ENCODE measurements around the gene MCF2L. TPM values are rescaled to one million over a fixed set of nuclear protein-coding genes. Genes with fewer than 3 reads are reported as not detected.

The MCF2L gene
- polyA plus RNA-seq, 2 of the 4 experiments (the other 2 are of a cell fraction) = 0.36 to 0.92 TPM

GRCh38 chr13:112974125-112974524, 5.1 kb downstream of the MCF2L start:
- Histone ChIP-seq H3K4me1 (no peaks in the 10 kb centered on the region), H3K27ac (no peak overlapping the region), H3K9me3 (no peaks in the 10 kb centered on the region), H3K4me2 (no peak overlapping the region), H3K4me3 (no peak overlapping the region)
- POLR2A ChIA-PET = no interaction called here
- FAIRE-seq (no peak), DNase-seq (ENCODE audit: low read depth in 1 of 2, low spot score in 1 of 2) (no peak), ATAC-seq (no peak)
- CTCF ChIA-PET = no interaction called here
- 8% methylated on average over 3 of the region's 8 CpGs for WGBS (ENCODE audit: missing lambda C conversion rate)
- TF ChIP-seq, protein P1, sequence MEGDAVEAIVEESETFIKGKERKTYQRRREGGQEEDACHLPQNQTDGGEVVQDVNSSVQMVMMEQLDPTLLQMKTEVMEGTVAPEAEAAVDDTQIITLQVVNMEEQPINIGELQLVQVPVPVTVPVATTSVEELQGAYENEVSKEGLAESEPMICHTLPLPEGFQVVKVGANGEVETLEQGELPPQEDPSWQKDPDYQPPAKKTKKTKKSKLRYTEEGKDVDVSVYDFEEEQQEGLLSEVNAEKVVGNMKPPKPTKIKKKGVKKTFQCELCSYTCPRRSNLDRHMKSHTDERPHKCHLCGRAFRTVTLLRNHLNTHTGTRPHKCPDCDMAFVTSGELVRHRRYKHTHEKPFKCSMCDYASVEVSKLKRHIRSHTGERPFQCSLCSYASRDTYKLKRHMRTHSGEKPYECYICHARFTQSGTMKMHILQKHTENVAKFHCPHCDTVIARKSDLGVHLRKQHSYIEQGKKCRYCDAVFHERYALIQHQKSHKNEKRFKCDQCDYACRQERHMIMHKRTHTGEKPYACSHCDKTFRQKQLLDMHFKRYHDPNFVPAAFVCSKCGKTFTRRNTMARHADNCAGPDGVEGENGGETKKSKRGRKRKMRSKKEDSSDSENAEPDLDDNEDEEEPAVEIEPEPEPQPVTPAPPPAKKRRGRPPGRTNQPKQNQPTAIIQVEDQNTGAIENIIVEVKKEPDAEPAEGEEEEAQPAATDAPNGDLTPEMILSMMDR (IDR thresholded peaks at IDR 0.05) = no peak
- TF ChIP-seq CBX8 (IDR thresholded peaks at IDR 0.05) (no peak), HEYL (CRISPR knock-in tag; IDR thresholded peaks at IDR 0.05) (no peak), E2F6 (IDR thresholded peaks at IDR 0.05; ENCODE audit: borderline replicate concordance, low read depth) (no peak), ZFP36 (IDR thresholded peaks at IDR 0.05; ENCODE audit: borderline replicate concordance, partially characterized antibody) (no peak), KDM1A (IDR thresholded peaks at IDR 0.05; ENCODE audit: low read depth) (no peak)

DNA sequence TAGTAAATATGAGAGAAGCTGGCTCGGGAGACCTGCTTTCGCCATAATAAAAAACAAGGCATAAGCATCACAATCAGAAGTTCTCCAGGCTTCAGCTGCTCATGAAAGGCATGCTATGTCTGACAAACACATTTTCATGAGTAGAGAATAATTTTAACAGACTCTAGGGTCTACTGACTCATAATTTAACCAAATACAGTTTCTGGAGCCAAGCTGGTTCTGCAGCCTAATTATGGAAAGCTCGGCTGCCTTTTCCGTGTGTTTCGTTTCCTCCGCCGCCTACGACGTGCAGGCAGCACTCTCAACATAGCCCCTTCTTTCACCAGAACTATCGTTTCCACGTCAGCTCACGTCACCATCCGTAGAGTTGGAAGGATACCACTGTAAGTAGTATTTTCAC, 5.7 kb downstream of the MCF2L start:
- Histone ChIP-seq H3K9me3 (no peaks in the 10 kb centered on the region), H3K4me2 (no peak overlapping the region), H3K27ac (no peak overlapping the region), H3K4me1 (no peaks in the 10 kb centered on the region), H3K4me3 (no peak overlapping the region)
- no peak for TF ChIP-seq MAZ (IDR thresholded peaks at IDR 0.05; ENCODE audit: borderline replicate concordance, low read depth, low read length)
- no peak for TF ChIP-seq FOSB (CRISPR knock-in tag; IDR thresholded peaks at IDR 0.05)
- TF ChIP-seq RCOR1 (IDR thresholded peaks at IDR 0.05; ENCODE audit: low read depth, low read length) = no peak
- TF ChIP-seq KDM1A (IDR thresholded peaks at IDR 0.05; ENCODE audit: low read depth) = no peak
- no peak for TF ChIP-seq FOXS1 (CRISPR knock-in tag; IDR thresholded peaks at IDR 0.05)
- no peak for TF ChIP-seq HOXB13 (CRISPR knock-in tag; IDR thresholded peaks at IDR 0.05; ENCODE audit: low read depth)
- no peak for TF ChIP-seq EHF (CRISPR knock-in tag; IDR thresholded peaks at IDR 0.05)
- no peak for TF ChIP-seq JUN (IDR thresholded peaks at IDR 0.05)
- POLR2A ChIA-PET = no interaction called here
- CTCF ChIA-PET = no interaction called here
- 59% methylated on average over 13 of the region's 13 CpGs for WGBS (ENCODE audit: missing lambda C conversion rate)
- DNase-seq (ENCODE audit: low read depth in 1 of 2, low spot score in 1 of 2) = no peak
- FAIRE-seq = no peak
- no peak for ATAC-seq

- Histone ChIP-seq H3K4me3 (no peak overlapping the region), H3K4me1 (no peaks in the 10 kb centered on the region), H3K9me3 (no peaks in the 10 kb centered on the region), H3K4me2 (no peak overlapping the region), H3K27ac (no peak overlapping the region)
- TF ChIP-seq FOXS1 (CRISPR knock-in tag; IDR thresholded peaks at IDR 0.05) (no peak), CBX2 (IDR thresholded peaks at IDR 0.05; ENCODE audit: borderline replicate concordance, low read depth) (no peak), CHD2 (IDR thresholded peaks at IDR 0.05; ENCODE audit: low read length, partially characterized antibody) (no peak), RAD21 (conservative IDR thresholded peaks at IDR 0.05 in 1 of 2, IDR thresholded peaks at IDR 0.05 in 1 of 2) (no peak), MYC (IDR thresholded peaks at IDR 0.05; ENCODE audit: borderline replicate concordance, low read length) (no peak), EHMT2 (IDR thresholded peaks at IDR 0.05; ENCODE audit: low read depth) (no peak)
- TF ChIP-seq, protein P2, sequence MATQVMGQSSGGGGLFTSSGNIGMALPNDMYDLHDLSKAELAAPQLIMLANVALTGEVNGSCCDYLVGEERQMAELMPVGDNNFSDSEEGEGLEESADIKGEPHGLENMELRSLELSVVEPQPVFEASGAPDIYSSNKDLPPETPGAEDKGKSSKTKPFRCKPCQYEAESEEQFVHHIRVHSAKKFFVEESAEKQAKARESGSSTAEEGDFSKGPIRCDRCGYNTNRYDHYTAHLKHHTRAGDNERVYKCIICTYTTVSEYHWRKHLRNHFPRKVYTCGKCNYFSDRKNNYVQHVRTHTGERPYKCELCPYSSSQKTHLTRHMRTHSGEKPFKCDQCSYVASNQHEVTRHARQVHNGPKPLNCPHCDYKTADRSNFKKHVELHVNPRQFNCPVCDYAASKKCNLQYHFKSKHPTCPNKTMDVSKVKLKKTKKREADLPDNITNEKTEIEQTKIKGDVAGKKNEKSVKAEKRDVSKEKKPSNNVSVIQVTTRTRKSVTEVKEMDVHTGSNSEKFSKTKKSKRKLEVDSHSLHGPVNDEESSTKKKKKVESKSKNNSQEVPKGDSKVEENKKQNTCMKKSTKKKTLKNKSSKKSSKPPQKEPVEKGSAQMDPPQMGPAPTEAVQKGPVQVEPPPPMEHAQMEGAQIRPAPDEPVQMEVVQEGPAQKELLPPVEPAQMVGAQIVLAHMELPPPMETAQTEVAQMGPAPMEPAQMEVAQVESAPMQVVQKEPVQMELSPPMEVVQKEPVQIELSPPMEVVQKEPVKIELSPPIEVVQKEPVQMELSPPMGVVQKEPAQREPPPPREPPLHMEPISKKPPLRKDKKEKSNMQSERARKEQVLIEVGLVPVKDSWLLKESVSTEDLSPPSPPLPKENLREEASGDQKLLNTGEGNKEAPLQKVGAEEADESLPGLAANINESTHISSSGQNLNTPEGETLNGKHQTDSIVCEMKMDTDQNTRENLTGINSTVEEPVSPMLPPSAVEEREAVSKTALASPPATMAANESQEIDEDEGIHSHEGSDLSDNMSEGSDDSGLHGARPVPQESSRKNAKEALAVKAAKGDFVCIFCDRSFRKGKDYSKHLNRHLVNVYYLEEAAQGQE (IDR thresholded peaks at IDR 0.05) = no peak
- ATAC-seq = no peak
- 62% methylated on average over 17 of the region's 21 CpGs for WGBS (ENCODE audit: missing lambda C conversion rate)
- no peak for DNase-seq (ENCODE audit: low read depth in 1 of 2, low spot score in 1 of 2)
- no peak for FAIRE-seq
- ChIA-PET POLR2A (no interaction called here), CTCF (no interaction called here)
Measured at GRCh38 chr13:112975401-112975939, 6.5 kb downstream of the MCF2L start.

All from A549 (cell line).